ENCODE results near the gene CKB.
A peak's percentile ranks its signal among the peaks of the same experiment; 100 is the strongest.
"Not testable (repeated sequence)": the region's sequence is repeated elsewhere in the genome, so short reads cannot be mapped to it uniquely, and the experiment has no call there.

The CKB gene

GRCh38 chr14:103528587-103529382 lies 6.2 kb upstream of the CKB start, which contains the start of gene TRMT61A:
Gene TRMT61A (plus strand): TSS chr14:103529196. CDS start chr14:103529979, 783 bp downstream.
- Histone ChIP-seq H3K27me3 (ENCODE audit: low read depth) (no peaks in the 10 kb centered on the region), H3K36me3 (replicated peaks) (peaks cover 27% of the 10 kb centered on the region), H3K4me3 (peak within 1 kb of the TSS; percentile 82), H3K9me3 (no peaks in the 10 kb centered on the region), H3K4me1 (peaks cover 16% of the 10 kb centered on the region)
- in situ Hi-C loops (cut with MboI; ENCODE audit: low sequenced_read_pairs) = no loop called here
- DNase-seq (ENCODE audit: low spot score in 2 of 2) = peak; percentile 84 to 92

- Histone ChIP-seq H3K4me1 (peaks cover 16% of the 10 kb centered on the region), H3K36me3 (replicated peaks) (peaks cover 21% of the 10 kb centered on the region), H3K27me3 (ENCODE audit: low read depth) (no peaks in the 10 kb centered on the region), H3K9me3 (no peaks in the 10 kb centered on the region), H3K4me3 (peak overlapping the region; percentile 82)
- in situ Hi-C loops (cut with MboI; ENCODE audit: low sequenced_read_pairs) = no loop called here
- DNase-seq (ENCODE audit: low spot score in 2 of 2) = no peak
These were observed 5.5 kb upstream of the CKB start for GRCh38 chr14:103528146-103528586.

- Histone ChIP-seq H3K4me3 (no peak overlapping the region), H3K9me3 (no peaks in the 10 kb centered on the region), H3K36me3 (replicated peaks) (peaks cover 16% of the 10 kb centered on the region), H3K27me3 (ENCODE audit: low read depth) (no peaks in the 10 kb centered on the region), H3K4me1 (peaks cover 19% of the 10 kb centered on the region)
- in situ Hi-C loops (cut with MboI; ENCODE audit: low sequenced_read_pairs) = no loop called here
- no peak for DNase-seq (ENCODE audit: low spot score in 2 of 2)
These were observed 4.9 kb upstream of the CKB start for GRCh38 chr14:103527408-103528145.

- Histone ChIP-seq H3K4me1 (peaks cover 19% of the 10 kb centered on the region), H3K9me3 (no peaks in the 10 kb centered on the region), H3K4me3 (no peak overlapping the region), H3K36me3 (replicated peaks) (peaks cover 11% of the 10 kb centered on the region), H3K27me3 (ENCODE audit: low read depth) (no peaks in the 10 kb centered on the region)
- DNase-seq (ENCODE audit: low spot score in 2 of 2) = no peak
- in situ Hi-C loops (cut with MboI; ENCODE audit: low sequenced_read_pairs) = no loop called here
These were observed 4.3 kb upstream of the CKB start for GRCh38 chr14:103526914-103527248.

- in situ Hi-C loops (cut with MboI; ENCODE audit: low sequenced_read_pairs) = no loop called here
- H3K27me3 ChIP-seq (ENCODE audit: low read depth) = no peaks in the 10 kb centered on the region
These were observed 3.8 kb upstream of the CKB start for GRCh38 chr14:103526247-103526913.

GRCh38 chr14:103525430-103526246 lies 3.0 kb upstream of the CKB start:
- H3K36me3 ChIP-seq (replicated peaks); H3K4me3 ChIP-seq; in situ Hi-C loops (cut with MboI; ENCODE audit: low sequenced_read_pairs); H3K9me3 ChIP-seq; DNase-seq (ENCODE audit: low spot score in 2 of 2); H3K27me3 ChIP-seq (ENCODE audit: low read depth): not testable (repeated sequence)
- peaks cover 19% of the 10 kb centered on the region for H3K4me1 ChIP-seq

More at GRCh38 chr14:103526247-103526913, 3.8 kb upstream of the CKB start:
- no peak overlapping the region for H3K4me3 ChIP-seq
- DNase-seq (ENCODE audit: low spot score in 2 of 2) = no peak
- H3K4me1 ChIP-seq = peaks cover 19% of the 10 kb centered on the region
- H3K9me3 ChIP-seq = no peaks in the 10 kb centered on the region
- H3K36me3 ChIP-seq (replicated peaks) = peaks cover 11% of the 10 kb centered on the region

- H3K9me3 ChIP-seq = no peaks in the 10 kb centered on the region
- H3K4me3 ChIP-seq = no peak overlapping the region
- in situ Hi-C loops (cut with MboI; ENCODE audit: low sequenced_read_pairs) = no loop called here
- H3K27me3 ChIP-seq (ENCODE audit: low read depth) = no peaks in the 10 kb centered on the region
- H3K4me1 ChIP-seq = peaks cover 12% of the 10 kb centered on the region
- DNase-seq (ENCODE audit: low spot score in 2 of 2) = no peak
- peaks cover 18% of the 10 kb centered on the region for H3K36me3 ChIP-seq (replicated peaks)
These were observed 1.6 kb upstream of the CKB start for GRCh38 chr14:103524002-103524935.

- H3K9me3 ChIP-seq = no peaks in the 10 kb centered on the region
- H3K36me3 ChIP-seq (replicated peaks) = peaks cover 25% of the 10 kb centered on the region
- peaks cover 11% of the 10 kb centered on the region for H3K4me1 ChIP-seq
- in situ Hi-C loops (cut with MboI; ENCODE audit: low sequenced_read_pairs) = no loop called here
- no peak for DNase-seq (ENCODE audit: low spot score in 2 of 2)
- no peak overlapping the region for H3K4me3 ChIP-seq
- no peaks in the 10 kb centered on the region for H3K27me3 ChIP-seq (ENCODE audit: low read depth)
These were observed 935 bp upstream of the CKB start for GRCh38 chr14:103523575-103523954.

- Histone ChIP-seq H3K36me3 (replicated peaks) (peaks cover 29% of the 10 kb centered on the region), H3K9me3 (no peaks in the 10 kb centered on the region), H3K4me1 (peaks cover 3% of the 10 kb centered on the region; the same call in 1 of the 2 replicates), H3K27me3 (ENCODE audit: low read depth) (no peaks in the 10 kb centered on the region), H3K4me3 (peak overlapping the region; percentile 75)
- in situ Hi-C loops (cut with MboI; ENCODE audit: low sequenced_read_pairs) = no loop called here
- DNase-seq (ENCODE audit: low spot score in 2 of 2) = peak in 1 of 2 experiments; percentile 67
These were observed 573 bp downstream of the CKB start for GRCh38 chr14:103521951-103522563.

GRCh38 chr14:103521438-103521950 lies 1.1 kb downstream of the CKB start:
- no peaks in the 10 kb centered on the region for H3K27me3 ChIP-seq (ENCODE audit: low read depth)
- peak overlapping the region; percentile 75 for H3K4me3 ChIP-seq
- no peak for DNase-seq (ENCODE audit: low spot score in 2 of 2)
- in situ Hi-C loops (cut with MboI; ENCODE audit: low sequenced_read_pairs) = no loop called here
- H3K36me3 ChIP-seq (replicated peaks) = peaks cover 29% of the 10 kb centered on the region
- peaks cover 3% of the 10 kb centered on the region; the same call in 1 of the 2 replicates for H3K4me1 ChIP-seq
- H3K9me3 ChIP-seq = no peaks in the 10 kb centered on the region

GRCh38 chr14:103520657-103521437 lies 1.8 kb downstream of the CKB start:
- no peaks in the 10 kb centered on the region for H3K9me3 ChIP-seq
- H3K36me3 ChIP-seq (replicated peaks) = peaks cover 29% of the 10 kb centered on the region
- in situ Hi-C loops (cut with MboI; ENCODE audit: low sequenced_read_pairs) = no loop called here
- no peaks in the 10 kb centered on the region for H3K27me3 ChIP-seq (ENCODE audit: low read depth)
- H3K4me1 ChIP-seq = peaks cover 3% of the 10 kb centered on the region; the same call in 1 of the 2 replicates
- DNase-seq (ENCODE audit: low spot score in 2 of 2) = peak; percentile 65 to 91
- peak overlapping the region; percentile 75 for H3K4me3 ChIP-seq

All from HAP-1 (cell line).